GM12878 (cell line): ENCODE results near the gene KRT6C. TPM values are rescaled to one million over a fixed set of nuclear protein-coding genes. Genes with fewer than 3 reads are reported as not detected.

ENCODE experiments used
- ATAC-seq: fragments of 200-7000 bp; cut with Tn5 transposase; 3 replicates; pipeline ENCODE4 v1.9.1; 2020; ENCODE audit warnings: mild to moderate bottlenecking, moderate library complexity
- BruUV-seq: library from RNA; stranded (reverse); fragments of 400-500 nt; replicated peaks from 2 replicates; lab custom pipeline; 2021; lab: Mats Ljungman, UMichigan
- CTCF ChIA-PET: fragments of 300-600 bp; sonication (Branson Sonifier 250); formaldehyde crosslinking; extraction: SDS; loops from one replicate; lab custom pipeline; 2021; ENCODE audit warnings: inconsistent platforms; lab: Yijun Ruan, JAX
- POLR2A ChIA-PET: fragments of 350-600 bp; formaldehyde crosslinking; extraction: SDS; loops from one replicate; lab custom pipeline; 2021; ENCODE audit warnings: inconsistent platforms; lab: Charles Lee
- RAD21 ChIA-PET: fragments of 300-600 bp; sonication (Branson Sonifier 250); formaldehyde crosslinking; loops from one replicate; lab custom pipeline; 2023; ENCODE audit warnings: antibody characterized with exemption; ENCODE audit not compliant: unreplicated experiment; lab: Charles Lee
- SMC1A ChIA-PET: fragments of 300-600 bp; sonication (Branson Sonifier 250); formaldehyde crosslinking; loops from one replicate; lab custom pipeline; 2023; ENCODE audit not compliant: unreplicated experiment, uncharacterized antibody; lab: Charles Lee
- DNase-seq: peaks from one replicate; pipeline ENCODE4 v3.0.0-alpha.2; 2011; ENCODE audit warnings: low read depth, low spot score
- FAIRE-seq: peaks from 3 replicates; lab custom pipeline; 2011; peaks lifted over from hg19 to GRCh38; lab: Jason Lieb, UNC
- H2AFZ ChIP-seq: 2 replicates; pipeline ENCODE4 v1.6.0; 2011; ENCODE audit warnings: low read depth, low read length, control low read depth; ENCODE audit not compliant: control insufficient read depth
- H3K27ac ChIP-seq: 2 replicates; pipeline ENCODE4 v1.5.1; 2011; ENCODE audit warnings: control low read depth; ENCODE audit not compliant: control insufficient read depth, insufficient read depth
- H3K27me3 ChIP-seq, 2 experiments: replicated peaks in 1 of 2; 2 replicates each; pipeline versions ENCODE4 v1.6.0 to v1.6.1; 2011; ENCODE audit warnings: low read length in 1 of 2; ENCODE audit not compliant: control insufficient read depth in 2 of 2, insufficient read depth in 2 of 2
- H3K36me3 ChIP-seq, 2 experiments: 2 replicates each; pipeline ENCODE4 v1.5.1; 2011; ENCODE audit warnings: low read length in 1 of 2; ENCODE audit not compliant: control insufficient read depth in 2 of 2, insufficient read depth in 2 of 2
- H3K4me1 ChIP-seq: 2 replicates; pipeline ENCODE4 v1.6.1; 2011; ENCODE audit warnings: mild to moderate bottlenecking, low read length, moderate library complexity, mixed read lengths; ENCODE audit not compliant: control insufficient read depth, insufficient read depth
- H3K4me2 ChIP-seq: 2 replicates; pipeline ENCODE4 v1.6.0; 2011; ENCODE audit warnings: control low read depth; ENCODE audit not compliant: control insufficient read depth, insufficient read depth
- H3K4me3 ChIP-seq: fragments of 200-600 bp; sonication (generic); 2 replicates; pipeline ENCODE4 v1.5.1; 2016
- H3K79me2 ChIP-seq: 2 replicates; pipeline ENCODE4 v1.6.0; 2011; ENCODE audit warnings: low read length; ENCODE audit not compliant: control insufficient read depth, insufficient read depth
- H3K9ac ChIP-seq: 2 replicates; pipeline ENCODE4 v1.8.0; 2011; ENCODE audit warnings: low read length, control low read depth, mixed read lengths; ENCODE audit not compliant: control insufficient read depth, insufficient read depth
- H3K9me3 ChIP-seq: replicated peaks from 3 replicates; pipeline ENCODE4 v1.5.1; 2011; ENCODE audit warnings: mild to moderate bottlenecking, low read length; ENCODE audit not compliant: control insufficient read depth, insufficient read depth
- H4K20me1 ChIP-seq: 2 replicates; pipeline ENCODE4 v1.6.0; 2011; ENCODE audit not compliant: control insufficient read depth, insufficient read depth
- ASH2L ChIP-seq: fragments of 300-600, 200-600 bp; sonication (generic); IDR thresholded peaks from 2 replicates; pipeline ENCODE4 v1.6.1; 2017; ENCODE audit warnings: low read depth, mild to moderate bottlenecking, borderline replicate concordance
- CBFB ChIP-seq: IDR thresholded peaks from 2 replicates; pipeline ENCODE4 v1.6.1; 2016; ENCODE audit warnings: antibody characterized with exemption, low read depth
- CBX5 ChIP-seq: sonication (generic); IDR thresholded peaks from 2 replicates; pipeline ENCODE4 v1.6.1; 2016; ENCODE audit warnings: low read depth, moderate library complexity, mild to moderate bottlenecking, inconsistent platforms
- IRF4 ChIP-seq: IDR thresholded peaks from 2 replicates; pipeline ENCODE4 v1.6.1; 2011; ENCODE audit warnings: low read depth, low read length
- JUNB ChIP-seq: IDR thresholded peaks from 2 replicates; pipeline ENCODE4 v1.6.1; 2016; ENCODE audit warnings: antibody characterized with exemption, mild to moderate bottlenecking
- MTA3 ChIP-seq: IDR thresholded peaks from 2 replicates; pipeline ENCODE4 v1.6.1; 2012; ENCODE audit warnings: low read length, inconsistent platforms, borderline replicate concordance
- POLR2AphosphoS2 ChIP-seq: IDR thresholded peaks from 2 replicates; pipeline ENCODE4 v1.6.1; 2011; ENCODE audit warnings: low read depth, mild to moderate bottlenecking, low read length, improper control_type of control experiment, moderate library complexity
- RAD51 ChIP-seq: fragments of 450-650 bp; IDR thresholded peaks from 2 replicates; pipeline ENCODE4 v1.6.1; 2016; ENCODE audit warnings: moderate library complexity, mild to moderate bottlenecking, inconsistent platforms
- STAT3 ChIP-seq: IDR thresholded peaks from 2 replicates; pipeline ENCODE4 v1.6.1; 2011; ENCODE audit warnings: low read depth, low read length, improper control_type of control experiment
- SUZ12 ChIP-seq: fragments of 200-600 bp; sonication (generic); IDR thresholded peaks from one replicate; pipeline ENCODE4 v1.6.1; 2018; ENCODE audit warnings: antibody characterized with exemption, mild to moderate bottlenecking; ENCODE audit not compliant: unreplicated experiment
- WGBS: methylation state at CpG from one replicate; pipeline ENCODE4 v1.1.6; 2016; ENCODE audit warnings: low lambda C conversion rate; ENCODE audit not compliant: insufficient replicate concordance, insufficient coverage; ENCODE audit errors: missing lambda C conversion rate; 5-methylcytosine and 5-hydroxymethylcytosine counted together
- in situ Hi-C: fragments of 300-500 bp; cut with MboI; formaldehyde crosslinking; loops from 9 replicates; pipeline ENCODE4 v1.14.3; 2018; ENCODE audit warnings: mixed read lengths
- intact Hi-C: fragments of 100-400 bp; cut with micrococcal nuclease; formaldehyde crosslinking; loops from one replicate; pipeline ENCODE4 v1.14.2; 2022; ENCODE audit not compliant: unreplicated experiment
- polyA plus RNA-seq, 11 experiments: library from polyadenylated mRNA; depleted of rRNA in 4 of 11; unstranded in 6 of 11; stranded (reverse) in 5 of 11; fragments of >200 nt; fragmentation: Nextera tagmentation in 4 of 11; fragmentation: Illumina TruSeq in 1 of 11; extraction: Ambion mirVana in 4 of 11; extraction: Trizol in 1 of 11; gene quantifications; 1 replicate in 1 of 11; 2 replicates in 10 of 11; pipeline versions ENCODE4 v1.2.1 to v1.2.3, GENCODE V29; 2011 to 2016; ENCODE audit warnings: inconsistent platforms in 2 of 11, missing spikeins in 2 of 11, low read depth in 1 of 11
- total RNA-seq, 4 experiments: library from RNA; depleted of rRNA in 3 of 4; stranded (reverse); fragments of >200 nt in 3 of 4; fragmentation: Illumina TruSeq in 1 of 4; extraction: Trizol in 1 of 4; gene quantifications; 2 replicates each; pipeline versions ENCODE4 v1.2.1 to v1.2.3, GENCODE V29; 2013 to 2021
- TF ChIP-seq, protein P1 (sequence below): fragments of 450-650 bp; formaldehyde crosslinking; IDR thresholded peaks from 2 replicates; pipeline ENCODE4 v1.4.0; 2020; ENCODE audit warnings: mild to moderate bottlenecking, moderate library complexity
- TF ChIP-seq, protein P2 (sequence below): fragments of 450-650 bp; IDR thresholded peaks from 2 replicates; pipeline ENCODE4 v1.6.1; 2017; ENCODE audit warnings: low read depth, mild to moderate bottlenecking, moderate library complexity
- TF ChIP-seq, protein P3 (sequence below), 3 experiments: IDR thresholded peaks in 2 of 3; conservative IDR thresholded peaks in 1 of 3; 2 replicates each; pipeline ENCODE4 v1.5.1; 2011; ENCODE audit warnings: low read depth in 3 of 3, low read length in 3 of 3, mild to moderate bottlenecking in 3 of 3, control low read depth in 2 of 3, moderate library complexity in 2 of 3, inconsistent platforms in 1 of 3, mixed read lengths in 1 of 3; ENCODE audit not compliant: control insufficient read depth in 2 of 3, insufficient read depth in 1 of 3; ENCODE audit errors: extremely low read depth in 1 of 3
- TF ChIP-seq, protein P4 (sequence below): fragments of 450-650 bp; IDR thresholded peaks from 2 replicates; pipeline ENCODE4 v1.6.1; 2016; ENCODE audit warnings: mild to moderate bottlenecking

KRT6C gene
- total and polyA plus RNA-seq, 10 of the 15 experiments (the other 5 are each of a cell fraction or from before 2014, with no cell fraction given), result not detected

DNA sequence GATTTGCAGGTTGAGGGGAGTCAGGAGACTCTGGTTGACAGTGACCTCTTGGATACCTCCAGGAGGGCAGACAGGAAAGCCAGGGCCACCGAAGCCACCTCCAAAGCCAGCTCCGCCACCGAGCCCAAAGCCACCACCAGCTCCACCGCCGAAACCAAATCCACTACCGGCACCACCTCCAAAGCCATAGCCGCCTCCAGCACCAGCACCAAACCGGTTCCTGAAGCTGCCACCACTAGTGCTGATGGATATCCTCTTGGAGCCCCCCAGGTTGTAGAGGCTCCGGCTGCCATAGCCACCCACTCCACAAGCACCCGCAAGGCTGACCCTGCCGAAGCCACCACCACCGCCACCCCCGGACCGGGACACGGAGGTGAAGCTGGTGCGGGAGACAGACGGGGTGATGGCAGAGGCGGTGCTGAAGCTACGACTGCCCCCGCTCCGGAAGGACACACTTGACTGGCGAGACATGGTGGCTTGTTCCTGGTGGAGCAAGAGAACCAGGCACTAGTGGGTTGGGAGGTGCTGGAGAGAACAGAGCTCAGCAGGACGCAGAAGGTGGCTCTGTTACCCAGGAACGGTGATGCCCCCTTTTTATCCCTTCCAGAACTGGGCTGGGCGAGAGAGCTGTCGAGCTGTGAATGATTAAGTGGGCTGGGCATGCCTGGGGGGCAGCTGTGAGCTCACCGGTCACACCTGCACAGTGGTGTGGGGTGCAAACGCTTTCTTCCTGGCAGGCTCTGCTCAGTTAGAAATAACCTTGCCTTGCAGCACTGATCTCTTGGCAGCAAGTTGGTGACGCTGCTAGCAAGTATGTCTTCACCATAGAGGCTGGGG is 46.4 kb upstream of the KRT6C start, which contains the start of gene KRT5 (continued):
- TF ChIP-seq, protein P1, sequence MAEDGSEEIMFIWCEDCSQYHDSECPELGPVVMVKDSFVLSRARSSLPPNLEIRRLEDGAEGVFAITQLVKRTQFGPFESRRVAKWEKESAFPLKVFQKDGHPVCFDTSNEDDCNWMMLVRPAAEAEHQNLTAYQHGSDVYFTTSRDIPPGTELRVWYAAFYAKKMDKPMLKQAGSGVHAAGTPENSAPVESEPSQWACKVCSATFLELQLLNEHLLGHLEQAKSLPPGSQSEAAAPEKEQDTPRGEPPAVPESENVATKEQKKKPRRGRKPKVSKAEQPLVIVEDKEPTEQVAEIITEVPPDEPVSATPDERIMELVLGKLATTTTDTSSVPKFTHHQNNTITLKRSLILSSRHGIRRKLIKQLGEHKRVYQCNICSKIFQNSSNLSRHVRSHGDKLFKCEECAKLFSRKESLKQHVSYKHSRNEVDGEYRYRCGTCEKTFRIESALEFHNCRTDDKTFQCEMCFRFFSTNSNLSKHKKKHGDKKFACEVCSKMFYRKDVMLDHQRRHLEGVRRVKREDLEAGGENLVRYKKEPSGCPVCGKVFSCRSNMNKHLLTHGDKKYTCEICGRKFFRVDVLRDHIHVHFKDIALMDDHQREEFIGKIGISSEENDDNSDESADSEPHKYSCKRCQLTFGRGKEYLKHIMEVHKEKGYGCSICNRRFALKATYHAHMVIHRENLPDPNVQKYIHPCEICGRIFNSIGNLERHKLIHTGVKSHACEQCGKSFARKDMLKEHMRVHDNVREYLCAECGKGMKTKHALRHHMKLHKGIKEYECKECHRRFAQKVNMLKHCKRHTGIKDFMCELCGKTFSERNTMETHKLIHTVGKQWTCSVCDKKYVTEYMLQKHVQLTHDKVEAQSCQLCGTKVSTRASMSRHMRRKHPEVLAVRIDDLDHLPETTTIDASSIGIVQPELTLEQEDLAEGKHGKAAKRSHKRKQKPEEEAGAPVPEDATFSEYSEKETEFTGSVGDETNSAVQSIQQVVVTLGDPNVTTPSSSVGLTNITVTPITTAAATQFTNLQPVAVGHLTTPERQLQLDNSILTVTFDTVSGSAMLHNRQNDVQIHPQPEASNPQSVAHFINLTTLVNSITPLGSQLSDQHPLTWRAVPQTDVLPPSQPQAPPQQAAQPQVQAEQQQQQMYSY (CRISPR knock-in tag), result no peak

DNA sequence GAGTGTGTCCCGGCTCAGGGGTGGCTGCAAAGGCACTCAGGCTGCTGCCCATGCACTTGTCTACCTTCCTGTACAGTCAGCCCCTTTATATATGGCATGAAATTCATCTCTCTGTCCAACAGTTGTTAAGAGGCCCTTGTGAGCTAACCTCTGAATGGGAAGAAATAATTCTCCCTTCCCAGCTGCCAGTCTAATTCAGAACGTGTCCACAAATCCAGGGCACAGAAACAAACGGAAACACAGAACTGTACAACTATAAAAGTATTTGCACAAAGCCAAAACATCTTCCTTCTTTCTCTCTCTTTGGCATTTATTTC is 45.7 kb upstream of the KRT6C start:
- no TSS peak for BruUV-seq
- no peaks in the 10 kb centered on the region for H3K9me3 ChIP-seq
- ChIA-PET CTCF (no interaction called here), RAD21 (no interaction called here), POLR2A (no interaction called here), SMC1A (no interaction called here)
- no peak overlapping the region for H3K27ac ChIP-seq
- H2AFZ ChIP-seq, result no peak overlapping the region
- H4K20me1 ChIP-seq, result no peaks in the 10 kb centered on the region
- no peak overlapping the region for H3K4me2 ChIP-seq
- DNase-seq, result no peak
- TF ChIP-seq SUZ12 (no peak), CBFB (no peak), STAT3 (no peak), POLR2AphosphoS2 (no peak), JUNB (no peak), CBX5 (no peak), ASH2L (no peak), IRF4 (no peak), MTA3 (no peak), RAD51 (no peak)
- TF ChIP-seq, protein P2, sequence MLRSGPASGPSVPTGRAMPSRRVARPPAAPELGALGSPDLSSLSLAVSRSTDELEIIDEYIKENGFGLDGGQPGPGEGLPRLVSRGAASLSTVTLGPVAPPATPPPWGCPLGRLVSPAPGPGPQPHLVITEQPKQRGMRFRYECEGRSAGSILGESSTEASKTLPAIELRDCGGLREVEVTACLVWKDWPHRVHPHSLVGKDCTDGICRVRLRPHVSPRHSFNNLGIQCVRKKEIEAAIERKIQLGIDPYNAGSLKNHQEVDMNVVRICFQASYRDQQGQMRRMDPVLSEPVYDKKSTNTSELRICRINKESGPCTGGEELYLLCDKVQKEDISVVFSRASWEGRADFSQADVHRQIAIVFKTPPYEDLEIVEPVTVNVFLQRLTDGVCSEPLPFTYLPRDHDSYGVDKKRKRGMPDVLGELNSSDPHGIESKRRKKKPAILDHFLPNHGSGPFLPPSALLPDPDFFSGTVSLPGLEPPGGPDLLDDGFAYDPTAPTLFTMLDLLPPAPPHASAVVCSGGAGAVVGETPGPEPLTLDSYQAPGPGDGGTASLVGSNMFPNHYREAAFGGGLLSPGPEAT, result no peak
- TF ChIP-seq, protein P3, sequence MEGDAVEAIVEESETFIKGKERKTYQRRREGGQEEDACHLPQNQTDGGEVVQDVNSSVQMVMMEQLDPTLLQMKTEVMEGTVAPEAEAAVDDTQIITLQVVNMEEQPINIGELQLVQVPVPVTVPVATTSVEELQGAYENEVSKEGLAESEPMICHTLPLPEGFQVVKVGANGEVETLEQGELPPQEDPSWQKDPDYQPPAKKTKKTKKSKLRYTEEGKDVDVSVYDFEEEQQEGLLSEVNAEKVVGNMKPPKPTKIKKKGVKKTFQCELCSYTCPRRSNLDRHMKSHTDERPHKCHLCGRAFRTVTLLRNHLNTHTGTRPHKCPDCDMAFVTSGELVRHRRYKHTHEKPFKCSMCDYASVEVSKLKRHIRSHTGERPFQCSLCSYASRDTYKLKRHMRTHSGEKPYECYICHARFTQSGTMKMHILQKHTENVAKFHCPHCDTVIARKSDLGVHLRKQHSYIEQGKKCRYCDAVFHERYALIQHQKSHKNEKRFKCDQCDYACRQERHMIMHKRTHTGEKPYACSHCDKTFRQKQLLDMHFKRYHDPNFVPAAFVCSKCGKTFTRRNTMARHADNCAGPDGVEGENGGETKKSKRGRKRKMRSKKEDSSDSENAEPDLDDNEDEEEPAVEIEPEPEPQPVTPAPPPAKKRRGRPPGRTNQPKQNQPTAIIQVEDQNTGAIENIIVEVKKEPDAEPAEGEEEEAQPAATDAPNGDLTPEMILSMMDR (IDR thresholded peaks at IDR 0.05 in 2 of 3, conservative IDR thresholded peaks at IDR 0.05 in 1 of 3; ENCODE audit: control insufficient read depth in 2 of 3, extremely low read depth in 1 of 3, insufficient read depth in 1 of 3, low read depth in 3 of 3, low read length in 3 of 3), result no peak
- TF ChIP-seq, protein P4, sequence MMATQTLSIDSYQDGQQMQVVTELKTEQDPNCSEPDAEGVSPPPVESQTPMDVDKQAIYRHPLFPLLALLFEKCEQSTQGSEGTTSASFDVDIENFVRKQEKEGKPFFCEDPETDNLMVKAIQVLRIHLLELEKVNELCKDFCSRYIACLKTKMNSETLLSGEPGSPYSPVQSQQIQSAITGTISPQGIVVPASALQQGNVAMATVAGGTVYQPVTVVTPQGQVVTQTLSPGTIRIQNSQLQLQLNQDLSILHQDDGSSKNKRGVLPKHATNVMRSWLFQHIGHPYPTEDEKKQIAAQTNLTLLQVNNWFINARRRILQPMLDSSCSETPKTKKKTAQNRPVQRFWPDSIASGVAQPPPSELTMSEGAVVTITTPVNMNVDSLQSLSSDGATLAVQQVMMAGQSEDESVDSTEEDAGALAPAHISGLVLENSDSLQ, result no peak
- ATAC-seq, result no peak
- no peak overlapping the region for H3K4me3 ChIP-seq
- FAIRE-seq, result no peak
- intact Hi-C loops (no loop called here), in situ Hi-C loops (no loop called here)
- peaks cover 0 to 7% of the 10 kb centered on the region in 2 experiments; a peak in 3 of 4 replicates for H3K27me3 ChIP-seq
- no peaks in the 10 kb centered on the region for H3K36me3 ChIP-seq
- no peaks in the 10 kb centered on the region for H3K79me2 ChIP-seq
- WGBS, result 0% methylated on average over 3 of the region's 3 CpGs
- H3K4me1 ChIP-seq, result no peaks in the 10 kb centered on the region
- no peak overlapping the region for H3K9ac ChIP-seq
